Nephron (organoid): ENCODE data around the gene CC2D1B.
"Not testable (repeated sequence)": the region's sequence is repeated elsewhere in the genome, so short reads cannot be mapped to it uniquely, and the experiment has no call there.

Experiments
- H3K27ac Mint-ChIP-seq, 3 experiments: 2 replicates each; pipeline ENCODE4 v1.8.0; 2020; ENCODE audit warnings: mixed read lengths in 3 of 3, mild to moderate bottlenecking in 2 of 3, moderate library complexity in 1 of 3
- H3K27me3 Mint-ChIP-seq: 2 replicates; pipeline ENCODE4 v1.8.0; 2021; ENCODE audit warnings: low read depth, mild to moderate bottlenecking, moderate library complexity, mixed read lengths
- H3K36me3 Mint-ChIP-seq: 2 replicates; pipeline ENCODE4 v1.8.0; 2020; ENCODE audit warnings: low read depth, mixed read lengths
- H3K4me1 Mint-ChIP-seq: 2 replicates; pipeline ENCODE4 v1.8.0; 2020; ENCODE audit warnings: mixed read lengths
- H3K4me3 Mint-ChIP-seq, 3 experiments: 2 replicates each; pipeline ENCODE4 v1.8.0; 2020; ENCODE audit warnings: mild to moderate bottlenecking in 3 of 3, mixed read lengths in 3 of 3, moderate library complexity in 2 of 3
- H3K9me3 Mint-ChIP-seq: 2 replicates; pipeline ENCODE4 v1.8.0; 2020; ENCODE audit warnings: mixed read lengths
- CTCF ChIP-seq, 3 experiments: fragments of 200-600 bp; sonication (generic); IDR thresholded peaks; one replicate each; pipeline ENCODE4 v1.5.0; 2021; ENCODE audit warnings: antibody characterized with exemption in 3 of 3; ENCODE audit not compliant: unreplicated experiment in 3 of 3

The CC2D1B gene

GRCh38 chr1:52385376-52385775 lies 19.4 kb upstream of the CC2D1B start:
- H3K4me1 Mint-ChIP-seq: no peaks in the 10 kb centered on the region
- H3K27me3 Mint-ChIP-seq: no peaks in the 10 kb centered on the region
- H3K4me3 Mint-ChIP-seq: no peak overlapping the region
- no peak for TF ChIP-seq CTCF (IDR thresholded peaks at IDR 0.05; ENCODE audit: unreplicated experiment in 3 of 3)
- peaks cover 37% of the 10 kb centered on the region for H3K36me3 Mint-ChIP-seq
- H3K9me3 Mint-ChIP-seq: no peaks in the 10 kb centered on the region
- no peak overlapping the region for H3K27ac Mint-ChIP-seq

- not testable (repeated sequence) for H3K9me3 Mint-ChIP-seq, H3K27ac Mint-ChIP-seq, H3K4me3 Mint-ChIP-seq
- peaks cover 16% of the 10 kb centered on the region for H3K4me1 Mint-ChIP-seq
- peaks cover 11% of the 10 kb centered on the region for H3K36me3 Mint-ChIP-seq
- H3K27me3 Mint-ChIP-seq: peaks cover 12% of the 10 kb centered on the region
Measured at GRCh38 chr1:52369851-52370250, 3.8 kb upstream of the CC2D1B start.

GRCh38 chr1:52368383-52369172 lies 2.6 kb upstream of the CC2D1B start:
- H3K27ac Mint-ChIP-seq: peak overlapping the region in 2 of 3 experiments; percentile 69 to 78
- peak overlapping the region; percentile 77 to 84 (median 80) for H3K4me3 Mint-ChIP-seq
- H3K9me3 Mint-ChIP-seq: no peaks in the 10 kb centered on the region
- peaks cover 12% of the 10 kb centered on the region for H3K27me3 Mint-ChIP-seq
- H3K4me1 Mint-ChIP-seq: peaks cover 22% of the 10 kb centered on the region
- peaks cover 3% of the 10 kb centered on the region for H3K36me3 Mint-ChIP-seq
- no peak for TF ChIP-seq CTCF (IDR thresholded peaks at IDR 0.05; ENCODE audit: unreplicated experiment in 3 of 3)

GRCh38 chr1:52367272-52367671 lies 1.3 kb upstream of the CC2D1B start:
- Mint-ChIP-seq H3K4me1 (peaks cover 22% of the 10 kb centered on the region), H3K9me3 (no peaks in the 10 kb centered on the region), H3K4me3 (peak overlapping the region; percentile 97), H3K36me3 (peaks cover 5% of the 10 kb centered on the region), H3K27ac (peak overlapping the region in 1 of 3 experiments; percentile 67), H3K27me3 (peaks cover 12% of the 10 kb centered on the region)
- TF ChIP-seq CTCF (IDR thresholded peaks at IDR 0.05; ENCODE audit: unreplicated experiment in 3 of 3): no peak

GRCh38 chr1:52366517-52366827 lies 467 bp upstream of the CC2D1B start:
- Mint-ChIP-seq H3K27me3 (peaks cover 12% of the 10 kb centered on the region), H3K36me3 (peaks cover 13% of the 10 kb centered on the region), H3K27ac (peak overlapping the region in 2 of 3 experiments; percentile 72 to 81), H3K4me3 (peak overlapping the region; percentile 97), H3K9me3 (no peaks in the 10 kb centered on the region), H3K4me1 (peaks cover 22% of the 10 kb centered on the region)
- TF ChIP-seq CTCF (IDR thresholded peaks at IDR 0.05; ENCODE audit: unreplicated experiment in 3 of 3): no peak

GRCh38 chr1:52365071-52365745 lies 797 bp downstream of the CC2D1B start:
- no peak for TF ChIP-seq CTCF (IDR thresholded peaks at IDR 0.05; ENCODE audit: unreplicated experiment in 3 of 3)
- peak overlapping the region; percentile 97 for H3K4me3 Mint-ChIP-seq
- peaks cover 12% of the 10 kb centered on the region for H3K27me3 Mint-ChIP-seq
- H3K9me3 Mint-ChIP-seq: no peaks in the 10 kb centered on the region
- peaks cover 19% of the 10 kb centered on the region for H3K36me3 Mint-ChIP-seq
- H3K4me1 Mint-ChIP-seq: peaks cover 22% of the 10 kb centered on the region
- peak overlapping the region; percentile 83 to 98 (median 96) for H3K27ac Mint-ChIP-seq
